WTC11 (cell line): ENCODE data around the gene KDM1B. TPM values are rescaled to one million over a fixed set of nuclear protein-coding genes. Genes with fewer than 3 reads are reported as not detected.

ENCODE experiments used
- AR ChIP-seq: fragments of 250-450 bp; sonication (Bioruptor Pico); IDR thresholded peaks from 2 replicates; pipeline ENCODE4 v1.9.0; 2021; ENCODE audit warnings: mild to moderate bottlenecking
- ATF1 ChIP-seq: sonication (generic); formaldehyde crosslinking; IDR thresholded peaks from 2 replicates; pipeline ENCODE4 v1.8.1; 2023; ENCODE audit warnings: mild to moderate bottlenecking, moderate library complexity, missing genetic modification reagents
- ATF3 ChIP-seq: sonication (generic); formaldehyde crosslinking; conservative IDR thresholded peaks from 2 replicates; pipeline ENCODE4 v1.8.1; 2022; ENCODE audit warnings: mild to moderate bottlenecking, missing genetic modification reagents
- CBFB ChIP-seq: sonication (generic); formaldehyde crosslinking; IDR thresholded peaks from 2 replicates; pipeline ENCODE4 v1.8.1; 2022; ENCODE audit warnings: mild to moderate bottlenecking, low read depth, missing genetic modification reagents
- E2F1 ChIP-seq: sonication (generic); formaldehyde crosslinking; IDR thresholded peaks from 2 replicates; pipeline ENCODE4 v1.8.0; 2022; ENCODE audit warnings: mild to moderate bottlenecking, missing genetic modification reagents
- ERG ChIP-seq: fragments of 250-450 bp; sonication (Bioruptor Pico); IDR thresholded peaks from 2 replicates; pipeline ENCODE4 v1.8.0; 2021; ENCODE audit warnings: mild to moderate bottlenecking
- ESRRA ChIP-seq: sonication (generic); formaldehyde crosslinking; IDR thresholded peaks from 2 replicates; pipeline ENCODE4 v1.8.1; 2022; ENCODE audit warnings: mild to moderate bottlenecking, missing genetic modification reagents, borderline replicate concordance
- FOXJ3 ChIP-seq: sonication (generic); formaldehyde crosslinking; IDR thresholded peaks from 2 replicates; pipeline ENCODE4 v1.9.0; 2021; ENCODE audit warnings: missing genetic modification reagents, mild to moderate bottlenecking, borderline replicate concordance
- FOXP1 ChIP-seq: sonication (generic); formaldehyde crosslinking; IDR thresholded peaks from 2 replicates; pipeline ENCODE4 v1.8.0; 2022; ENCODE audit warnings: missing genetic modification reagents, mild to moderate bottlenecking, moderate library complexity, borderline replicate concordance
- FOXP4 ChIP-seq: sonication (generic); formaldehyde crosslinking; IDR thresholded peaks from 2 replicates; pipeline ENCODE4 v1.8.0; 2022; ENCODE audit warnings: mild to moderate bottlenecking, missing genetic modification reagents
- GABPB1 ChIP-seq: sonication (generic); formaldehyde crosslinking; IDR thresholded peaks from 2 replicates; pipeline ENCODE4 v1.8.1; 2023; ENCODE audit warnings: mild to moderate bottlenecking, missing genetic modification reagents
- GRHL2 ChIP-seq: fragments of 250-450 bp; sonication (Bioruptor Pico); IDR thresholded peaks from 2 replicates; pipeline ENCODE4 v1.8.0; 2022; ENCODE audit warnings: mild to moderate bottlenecking, moderate library complexity; ENCODE audit not compliant: insufficient replicate concordance, severe bottlenecking
- IRF1 ChIP-seq: sonication (generic); formaldehyde crosslinking; IDR thresholded peaks from 2 replicates; pipeline ENCODE4 v1.8.0; 2023; ENCODE audit warnings: missing genetic modification reagents
- MAX ChIP-seq: sonication (generic); formaldehyde crosslinking; IDR thresholded peaks from 2 replicates; pipeline ENCODE4 v1.8.0; 2022; ENCODE audit warnings: mild to moderate bottlenecking, missing genetic modification reagents
- MYBL2 ChIP-seq: sonication (generic); formaldehyde crosslinking; IDR thresholded peaks from 2 replicates; pipeline ENCODE4 v1.8.1; 2023; ENCODE audit warnings: mild to moderate bottlenecking, moderate library complexity, missing genetic modification reagents
- NFATC4 ChIP-seq: fragments of 250-450 bp; sonication (Bioruptor Pico); IDR thresholded peaks from 2 replicates; pipeline ENCODE4 v1.9.0; 2021; ENCODE audit warnings: mild to moderate bottlenecking
- NR1H2 ChIP-seq: sonication (generic); formaldehyde crosslinking; IDR thresholded peaks from 2 replicates; pipeline ENCODE4 v1.9.0; 2021; ENCODE audit warnings: mild to moderate bottlenecking, moderate library complexity, missing genetic modification reagents
- OVOL2 ChIP-seq: fragments of 250-450 bp; sonication (Bioruptor Pico); IDR thresholded peaks from 2 replicates; pipeline ENCODE4 v1.9.0; 2021; ENCODE audit warnings: mild to moderate bottlenecking, borderline replicate concordance
- RORB ChIP-seq: fragments of 250-450 bp; sonication (Bioruptor Pico); IDR thresholded peaks from 2 replicates; pipeline ENCODE4 v1.9.0; 2021; ENCODE audit warnings: mild to moderate bottlenecking
- SMAD3 ChIP-seq: sonication (generic); formaldehyde crosslinking; IDR thresholded peaks from 2 replicates; pipeline ENCODE4 v1.8.0; 2022; ENCODE audit warnings: missing genetic modification reagents, mild to moderate bottlenecking, borderline replicate concordance
- SOX15 ChIP-seq: fragments of 250-450 bp; sonication (Bioruptor Pico); IDR thresholded peaks from 2 replicates; pipeline ENCODE4 v1.9.0; 2021; ENCODE audit warnings: mild to moderate bottlenecking
- TP53 ChIP-seq: sonication (generic); formaldehyde crosslinking; IDR thresholded peaks from 2 replicates; pipeline ENCODE4 v1.8.1; 2023; ENCODE audit warnings: mild to moderate bottlenecking, missing genetic modification reagents
- ZBTB21 ChIP-seq: sonication (generic); formaldehyde crosslinking; IDR thresholded peaks from 2 replicates; pipeline ENCODE4 v1.8.1; 2023; ENCODE audit warnings: mild to moderate bottlenecking, missing genetic modification reagents, borderline replicate concordance
- ZMAT4 ChIP-seq: fragments of 250-450 bp; sonication (Bioruptor Pico); IDR thresholded peaks from 2 replicates; pipeline ENCODE4 v1.9.0; 2021; ENCODE audit warnings: mild to moderate bottlenecking
- ZNF219 ChIP-seq: sonication (generic); formaldehyde crosslinking; IDR thresholded peaks from 2 replicates; pipeline ENCODE4 v1.8.0; 2023; ENCODE audit warnings: missing genetic modification reagents, mild to moderate bottlenecking, borderline replicate concordance
- ZNF263 ChIP-seq: sonication (generic); formaldehyde crosslinking; IDR thresholded peaks from 2 replicates; pipeline ENCODE4 v1.8.1; 2022; ENCODE audit warnings: low read depth, mild to moderate bottlenecking, moderate library complexity, missing genetic modification reagents
- ZNF317 ChIP-seq: sonication (generic); formaldehyde crosslinking; IDR thresholded peaks from 2 replicates; pipeline ENCODE4 v1.8.1; 2023; ENCODE audit warnings: low read depth, mild to moderate bottlenecking, moderate library complexity, missing genetic modification reagents, borderline replicate concordance
- ZNF423 ChIP-seq: fragments of 250-450 bp; sonication (Bioruptor Pico); IDR thresholded peaks from 2 replicates; pipeline ENCODE4 v2.1.2; 2022; ENCODE audit warnings: mild to moderate bottlenecking, moderate library complexity
- ZNF425 ChIP-seq: fragments of 250-450 bp; sonication (Bioruptor Pico); conservative IDR thresholded peaks from 2 replicates; pipeline ENCODE4 v1.9.0; 2021; ENCODE audit warnings: mild to moderate bottlenecking
- total RNA-seq: library from RNA; stranded (reverse); gene quantifications from 3 replicates; pipeline ENCODE4 v1.2.3, GENCODE V29; 2021

Gene KDM1B
- total RNA-seq, 1 experiment from 2014 or later = 6.7 TPM

- TF ChIP-seq ZBTB21 (CRISPR knock-in tag) = no peak
- TF ChIP-seq ZNF423 (CRISPR knock-in tag) = no peak
- no peak for TF ChIP-seq FOXP1 (CRISPR knock-in tag)
- TF ChIP-seq MAX (CRISPR knock-in tag) = 0 out of 2 replicates have a peak, but pooled peaks have one; percentile 6
- no peak for TF ChIP-seq ESRRA (CRISPR knock-in tag)
- no peak for TF ChIP-seq MYBL2 (CRISPR knock-in tag)
- no peak for TF ChIP-seq SOX15 (CRISPR knock-in tag)
- no peak for TF ChIP-seq E2F1 (CRISPR knock-in tag)
- no peak for TF ChIP-seq SMAD3 (CRISPR knock-in tag)
- TF ChIP-seq ATF3 (CRISPR knock-in tag) = no peak
- no peak for TF ChIP-seq ZMAT4
- no peak for TF ChIP-seq FOXJ3 (CRISPR knock-in tag)
- no peak for TF ChIP-seq TP53 (CRISPR knock-in tag)
- no peak for TF ChIP-seq IRF1
- TF ChIP-seq ZNF425 (CRISPR knock-in tag) = no peak
- no peak for TF ChIP-seq ZNF263 (CRISPR knock-in tag)
- TF ChIP-seq ATF1 = no peak
- no peak for TF ChIP-seq NFATC4 (CRISPR knock-in tag)
- no peak for TF ChIP-seq RORB (CRISPR knock-in tag)
- no peak for TF ChIP-seq CBFB
- no peak for TF ChIP-seq ERG
- TF ChIP-seq GRHL2 (CRISPR knock-in tag) = no peak
- TF ChIP-seq NR1H2 (CRISPR knock-in tag) = no peak
- no peak for TF ChIP-seq OVOL2 (CRISPR knock-in tag)
- peak; percentile 54 for TF ChIP-seq GABPB1
- TF ChIP-seq ZNF219 = no peak
- no peak for TF ChIP-seq ZNF317 (CRISPR knock-in tag)
- no peak; the same call in 1 of the 2 replicates for TF ChIP-seq FOXP4
- no peak for TF ChIP-seq AR (CRISPR knock-in tag)
Measured at GRCh38 chr6:18155150-18155863, at the start of gene KDM1B (continued).
